ENCODE data around the gene HOXA6. TPM values are rescaled to one million over a fixed set of nuclear protein-coding genes. Genes with fewer than 3 reads are reported as not detected.
A peak's percentile ranks its signal among the peaks of the same experiment; 100 is the strongest.

HOXA6 gene
- total and polyA plus RNA-seq, 9 of the 15 experiments (the other 6 are each of a cell fraction or from before 2014, with no cell fraction given), result not detected

DNA sequence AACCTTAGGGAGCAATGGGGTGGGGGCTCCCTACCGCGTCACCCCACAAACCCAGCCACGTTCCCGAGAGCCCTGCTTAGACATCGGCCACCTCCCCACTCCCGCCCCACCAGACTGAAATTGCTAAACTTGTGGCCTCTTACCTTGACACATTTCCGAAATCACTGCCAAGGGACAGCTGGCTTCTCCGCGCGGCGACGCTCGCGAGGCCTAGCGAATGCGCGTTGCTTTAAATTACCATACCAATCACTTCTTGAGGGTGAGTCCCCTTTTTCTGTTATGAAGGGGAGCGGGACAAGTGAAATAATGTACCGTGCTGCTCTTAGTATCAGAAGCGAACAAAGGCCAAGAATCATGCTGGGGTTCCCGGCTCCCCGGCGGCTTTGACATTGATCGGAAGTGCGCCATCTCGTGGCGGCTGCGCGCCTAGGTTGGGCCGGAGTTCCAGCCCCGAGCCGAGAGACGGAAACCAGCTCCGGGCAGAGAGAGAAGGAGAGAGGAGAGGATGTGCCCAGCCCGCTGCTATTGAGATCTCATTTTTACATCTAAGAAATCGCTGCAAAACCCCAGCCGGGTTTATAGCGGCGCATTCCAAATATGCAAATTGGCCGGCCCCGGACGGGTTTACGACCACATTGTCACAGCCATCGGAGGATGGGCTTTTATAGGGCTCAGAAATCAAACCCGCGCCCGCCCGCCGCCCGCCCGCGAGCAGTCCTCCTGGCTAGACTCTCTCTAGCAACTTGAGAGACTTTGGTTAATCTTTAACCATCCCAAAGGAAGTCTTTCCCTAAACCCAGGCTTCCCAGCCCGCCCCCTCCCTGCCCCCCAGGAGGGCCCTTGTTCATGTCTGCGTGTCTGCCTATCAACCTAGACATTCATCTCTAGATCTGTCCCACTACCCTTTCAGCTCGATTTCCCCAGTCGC lies 32.2 kb upstream of the HOXA6 start (continued):
- TF ChIP-seq, protein P1, sequence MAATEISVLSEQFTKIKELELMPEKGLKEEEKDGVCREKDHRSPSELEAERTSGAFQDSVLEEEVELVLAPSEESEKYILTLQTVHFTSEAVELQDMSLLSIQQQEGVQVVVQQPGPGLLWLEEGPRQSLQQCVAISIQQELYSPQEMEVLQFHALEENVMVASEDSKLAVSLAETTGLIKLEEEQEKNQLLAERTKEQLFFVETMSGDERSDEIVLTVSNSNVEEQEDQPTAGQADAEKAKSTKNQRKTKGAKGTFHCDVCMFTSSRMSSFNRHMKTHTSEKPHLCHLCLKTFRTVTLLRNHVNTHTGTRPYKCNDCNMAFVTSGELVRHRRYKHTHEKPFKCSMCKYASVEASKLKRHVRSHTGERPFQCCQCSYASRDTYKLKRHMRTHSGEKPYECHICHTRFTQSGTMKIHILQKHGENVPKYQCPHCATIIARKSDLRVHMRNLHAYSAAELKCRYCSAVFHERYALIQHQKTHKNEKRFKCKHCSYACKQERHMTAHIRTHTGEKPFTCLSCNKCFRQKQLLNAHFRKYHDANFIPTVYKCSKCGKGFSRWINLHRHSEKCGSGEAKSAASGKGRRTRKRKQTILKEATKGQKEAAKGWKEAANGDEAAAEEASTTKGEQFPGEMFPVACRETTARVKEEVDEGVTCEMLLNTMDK (IDR thresholded peaks at IDR 0.05; ENCODE audit: borderline replicate concordance, insufficient read depth, low read depth, low read length, poor library complexity, severe bottlenecking), result peak; percentile 77
- TF ChIP-seq, protein P2, sequence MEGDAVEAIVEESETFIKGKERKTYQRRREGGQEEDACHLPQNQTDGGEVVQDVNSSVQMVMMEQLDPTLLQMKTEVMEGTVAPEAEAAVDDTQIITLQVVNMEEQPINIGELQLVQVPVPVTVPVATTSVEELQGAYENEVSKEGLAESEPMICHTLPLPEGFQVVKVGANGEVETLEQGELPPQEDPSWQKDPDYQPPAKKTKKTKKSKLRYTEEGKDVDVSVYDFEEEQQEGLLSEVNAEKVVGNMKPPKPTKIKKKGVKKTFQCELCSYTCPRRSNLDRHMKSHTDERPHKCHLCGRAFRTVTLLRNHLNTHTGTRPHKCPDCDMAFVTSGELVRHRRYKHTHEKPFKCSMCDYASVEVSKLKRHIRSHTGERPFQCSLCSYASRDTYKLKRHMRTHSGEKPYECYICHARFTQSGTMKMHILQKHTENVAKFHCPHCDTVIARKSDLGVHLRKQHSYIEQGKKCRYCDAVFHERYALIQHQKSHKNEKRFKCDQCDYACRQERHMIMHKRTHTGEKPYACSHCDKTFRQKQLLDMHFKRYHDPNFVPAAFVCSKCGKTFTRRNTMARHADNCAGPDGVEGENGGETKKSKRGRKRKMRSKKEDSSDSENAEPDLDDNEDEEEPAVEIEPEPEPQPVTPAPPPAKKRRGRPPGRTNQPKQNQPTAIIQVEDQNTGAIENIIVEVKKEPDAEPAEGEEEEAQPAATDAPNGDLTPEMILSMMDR (IDR thresholded peaks at IDR 0.05 in 2 of 3, conservative IDR thresholded peaks at IDR 0.05 in 1 of 3; ENCODE audit: insufficient read depth in 2 of 3, low read depth in 1 of 3, low read length in 3 of 3), result peak; percentile 65 to 83 (median 77)
- no peak for TF ChIP-seq ETS2 (tag; IDR thresholded peaks at IDR 0.05; ENCODE audit: borderline replicate concordance, poor library complexity, severe bottlenecking)
- TF ChIP-seq, protein P3, sequence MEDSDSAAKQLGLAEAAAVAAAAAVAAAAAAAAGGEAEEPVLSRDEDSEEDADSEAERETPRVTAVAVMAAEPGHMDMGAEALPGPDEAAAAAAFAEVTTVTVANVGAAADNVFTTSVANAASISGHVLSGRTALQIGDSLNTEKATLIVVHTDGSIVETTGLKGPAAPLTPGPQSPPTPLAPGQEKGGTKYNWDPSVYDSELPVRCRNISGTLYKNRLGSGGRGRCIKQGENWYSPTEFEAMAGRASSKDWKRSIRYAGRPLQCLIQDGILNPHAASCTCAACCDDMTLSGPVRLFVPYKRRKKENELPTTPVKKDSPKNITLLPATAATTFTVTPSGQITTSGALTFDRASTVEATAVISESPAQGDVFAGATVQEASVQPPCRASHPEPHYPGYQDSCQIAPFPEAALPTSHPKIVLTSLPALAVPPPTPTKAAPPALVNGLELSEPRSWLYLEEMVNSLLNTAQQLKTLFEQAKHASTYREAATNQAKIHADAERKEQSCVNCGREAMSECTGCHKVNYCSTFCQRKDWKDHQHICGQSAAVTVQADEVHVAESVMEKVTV (CRISPR knock-in tag; IDR thresholded peaks at IDR 0.05), result no peak
- no peak for TF ChIP-seq ZBTB1 (CRISPR knock-in tag; IDR thresholded peaks at IDR 0.05; ENCODE audit: borderline replicate concordance, low read depth)
- TF ChIP-seq, protein P4, sequence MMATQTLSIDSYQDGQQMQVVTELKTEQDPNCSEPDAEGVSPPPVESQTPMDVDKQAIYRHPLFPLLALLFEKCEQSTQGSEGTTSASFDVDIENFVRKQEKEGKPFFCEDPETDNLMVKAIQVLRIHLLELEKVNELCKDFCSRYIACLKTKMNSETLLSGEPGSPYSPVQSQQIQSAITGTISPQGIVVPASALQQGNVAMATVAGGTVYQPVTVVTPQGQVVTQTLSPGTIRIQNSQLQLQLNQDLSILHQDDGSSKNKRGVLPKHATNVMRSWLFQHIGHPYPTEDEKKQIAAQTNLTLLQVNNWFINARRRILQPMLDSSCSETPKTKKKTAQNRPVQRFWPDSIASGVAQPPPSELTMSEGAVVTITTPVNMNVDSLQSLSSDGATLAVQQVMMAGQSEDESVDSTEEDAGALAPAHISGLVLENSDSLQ (IDR thresholded peaks at IDR 0.05), result peak; percentile 49
